ENCODE measurements around the gene UNKL.

The UNKL gene

DNA sequence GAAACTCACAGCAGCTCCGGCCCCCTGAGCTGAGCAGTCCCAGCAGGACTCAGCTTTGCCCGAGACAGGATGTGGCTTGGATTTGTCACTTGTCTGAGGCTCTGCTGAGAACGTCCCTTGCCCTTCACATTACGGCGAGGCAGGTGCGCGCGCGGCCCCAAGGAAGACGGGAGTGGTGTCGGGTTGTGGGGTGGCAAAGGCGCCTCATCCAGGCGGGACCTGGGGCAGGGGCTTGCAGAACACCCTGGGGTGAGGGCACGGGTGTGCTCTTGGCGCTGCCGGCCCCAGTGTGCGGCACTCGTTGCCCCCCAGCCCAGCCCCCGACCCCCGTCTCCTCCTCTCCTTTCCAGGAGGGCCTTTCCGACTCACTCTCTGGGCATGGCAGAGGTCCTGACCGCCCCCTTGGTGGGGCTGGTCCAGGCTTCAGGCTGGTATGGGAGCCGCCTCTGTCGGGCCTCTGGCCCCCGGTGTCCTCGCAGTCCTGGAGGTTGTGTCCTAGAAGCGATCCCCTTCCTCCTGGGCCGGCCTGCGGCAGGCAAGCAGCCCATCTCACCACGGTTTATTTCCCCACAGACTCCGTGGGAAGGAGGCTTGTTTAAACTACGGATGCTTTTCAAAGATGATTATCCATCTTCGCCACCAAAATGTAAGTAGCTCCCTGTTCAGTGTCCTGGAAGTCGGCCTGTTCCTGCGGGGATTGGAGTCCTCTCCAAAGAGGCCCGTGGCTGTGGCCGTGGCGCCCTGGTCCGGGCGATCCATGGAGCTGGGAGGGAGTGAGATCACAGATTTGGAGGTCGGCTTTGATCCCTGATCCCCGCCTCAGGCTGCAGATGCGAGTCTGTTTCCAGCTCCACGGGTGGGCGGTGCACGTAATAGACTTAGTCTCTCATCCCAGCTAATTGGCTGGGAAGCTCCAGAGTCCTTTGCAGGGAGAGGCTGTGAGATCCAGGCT lies 99.1 kb downstream of the UNKL start:
- no peak for DNase-seq (ENCODE audit: low spot score)
- TF ChIP-seq, protein P1, sequence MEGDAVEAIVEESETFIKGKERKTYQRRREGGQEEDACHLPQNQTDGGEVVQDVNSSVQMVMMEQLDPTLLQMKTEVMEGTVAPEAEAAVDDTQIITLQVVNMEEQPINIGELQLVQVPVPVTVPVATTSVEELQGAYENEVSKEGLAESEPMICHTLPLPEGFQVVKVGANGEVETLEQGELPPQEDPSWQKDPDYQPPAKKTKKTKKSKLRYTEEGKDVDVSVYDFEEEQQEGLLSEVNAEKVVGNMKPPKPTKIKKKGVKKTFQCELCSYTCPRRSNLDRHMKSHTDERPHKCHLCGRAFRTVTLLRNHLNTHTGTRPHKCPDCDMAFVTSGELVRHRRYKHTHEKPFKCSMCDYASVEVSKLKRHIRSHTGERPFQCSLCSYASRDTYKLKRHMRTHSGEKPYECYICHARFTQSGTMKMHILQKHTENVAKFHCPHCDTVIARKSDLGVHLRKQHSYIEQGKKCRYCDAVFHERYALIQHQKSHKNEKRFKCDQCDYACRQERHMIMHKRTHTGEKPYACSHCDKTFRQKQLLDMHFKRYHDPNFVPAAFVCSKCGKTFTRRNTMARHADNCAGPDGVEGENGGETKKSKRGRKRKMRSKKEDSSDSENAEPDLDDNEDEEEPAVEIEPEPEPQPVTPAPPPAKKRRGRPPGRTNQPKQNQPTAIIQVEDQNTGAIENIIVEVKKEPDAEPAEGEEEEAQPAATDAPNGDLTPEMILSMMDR (IDR thresholded peaks at IDR 0.05; ENCODE audit: extremely low read depth, insufficient read depth, missing control alignments), result no peak
- in situ Hi-C loops (cut with MboI; ENCODE audit: low pct_unique_long_range_greater_than_20kb, low sequenced_read_pairs, unreplicated experiment), result no loop called here

GRCh38 chr16:1314399-1315068 lies 100.0 kb downstream of the UNKL start:
- TF ChIP-seq, protein P1 (IDR thresholded peaks at IDR 0.05; ENCODE audit: extremely low read depth, insufficient read depth, missing control alignments), result no peak
- no peak for DNase-seq (ENCODE audit: low spot score)
- in situ Hi-C loops (cut with MboI; ENCODE audit: low pct_unique_long_range_greater_than_20kb, low sequenced_read_pairs, unreplicated experiment), result no loop called here

DNA sequence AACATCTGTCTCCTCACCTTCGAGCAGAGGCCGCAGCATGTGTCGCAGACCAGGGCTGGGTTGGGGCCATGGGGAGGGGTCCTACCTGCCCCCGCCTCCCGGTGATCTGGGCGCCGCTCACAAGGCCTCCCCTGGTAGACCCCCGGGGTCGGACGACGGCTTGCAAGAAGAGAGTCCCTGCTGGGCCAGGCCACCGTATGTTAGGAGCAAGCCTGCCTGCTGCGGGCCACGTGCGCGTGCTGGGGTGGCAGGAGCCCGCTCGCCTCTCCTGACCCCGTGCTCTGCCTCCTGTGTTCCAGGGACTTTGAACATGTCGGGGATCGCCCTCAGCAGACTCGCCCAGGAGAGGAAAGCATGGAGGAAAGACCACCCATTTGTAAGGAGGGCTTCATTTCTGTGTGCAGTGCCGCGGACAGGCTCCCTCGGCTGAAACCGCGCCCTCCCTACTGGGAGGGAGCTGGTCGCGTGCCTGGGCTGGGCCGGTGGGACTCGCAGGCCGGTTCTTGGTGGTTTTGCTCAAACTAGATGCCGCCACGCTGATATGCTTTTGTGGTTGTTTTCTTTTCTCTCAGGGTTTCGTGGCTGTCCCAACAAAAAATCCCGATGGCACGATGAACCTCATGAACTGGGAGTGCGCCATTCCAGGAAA lies 100.7 kb downstream of the UNKL start:
- TF ChIP-seq, protein P1 (IDR thresholded peaks at IDR 0.05; ENCODE audit: extremely low read depth, insufficient read depth, missing control alignments), result no peak
- DNase-seq (ENCODE audit: low spot score), result no peak
- in situ Hi-C loops (cut with MboI; ENCODE audit: low pct_unique_long_range_greater_than_20kb, low sequenced_read_pairs, unreplicated experiment), result no loop called here

Data from GM13977 (cell line).